GM19397 (cell line): ENCODE data around the gene PRRX1.

Source experiments
- ATAC-seq: cut with Tn5 transposase; IDR thresholded peaks from one replicate; pipeline ENCODE4 v1.9.1; 2021; ENCODE audit warnings: mild to moderate bottlenecking, moderate library complexity; ENCODE audit not compliant: unreplicated experiment

The PRRX1 gene

DNA sequence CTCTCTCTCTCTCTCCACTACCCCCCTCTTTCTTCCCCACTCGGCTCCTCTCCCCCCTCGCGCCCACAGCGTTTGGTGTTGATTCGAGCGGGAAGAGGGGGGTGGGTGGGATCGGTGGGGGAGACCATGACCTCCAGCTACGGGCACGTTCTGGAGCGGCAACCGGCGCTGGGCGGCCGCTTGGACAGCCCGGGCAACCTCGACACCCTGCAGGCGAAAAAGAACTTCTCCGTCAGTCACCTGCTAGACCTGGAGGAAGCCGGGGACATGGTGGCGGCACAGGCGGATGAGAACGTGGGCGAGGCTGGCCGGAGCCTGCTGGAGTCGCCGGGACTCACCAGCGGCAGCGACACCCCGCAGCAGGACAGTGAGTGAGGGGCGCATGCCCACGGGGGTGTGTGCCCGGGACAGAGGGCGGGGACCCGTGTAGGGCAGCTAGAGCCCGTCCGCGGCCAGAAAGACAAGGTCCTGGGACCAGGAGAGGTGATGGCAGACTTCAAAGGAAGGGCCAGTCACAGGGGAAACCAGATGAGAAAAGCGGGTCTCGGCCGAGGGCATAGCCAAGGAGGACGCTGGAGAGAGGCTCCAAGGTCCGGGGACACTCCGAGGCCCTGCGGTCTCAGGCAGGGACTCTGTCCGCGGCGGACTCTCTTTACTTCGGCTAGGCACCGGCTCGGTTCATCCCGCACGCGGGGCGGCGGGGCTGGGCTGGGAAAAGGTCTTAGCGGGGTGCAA lies at the start of gene PRRX1:
TSS of gene PRRX1 (plus strand) at position 39 of the 735 bp plus-strand sequence. CDS start at position 127, 88 bp downstream.
- ATAC-seq, result no peak

DNA sequence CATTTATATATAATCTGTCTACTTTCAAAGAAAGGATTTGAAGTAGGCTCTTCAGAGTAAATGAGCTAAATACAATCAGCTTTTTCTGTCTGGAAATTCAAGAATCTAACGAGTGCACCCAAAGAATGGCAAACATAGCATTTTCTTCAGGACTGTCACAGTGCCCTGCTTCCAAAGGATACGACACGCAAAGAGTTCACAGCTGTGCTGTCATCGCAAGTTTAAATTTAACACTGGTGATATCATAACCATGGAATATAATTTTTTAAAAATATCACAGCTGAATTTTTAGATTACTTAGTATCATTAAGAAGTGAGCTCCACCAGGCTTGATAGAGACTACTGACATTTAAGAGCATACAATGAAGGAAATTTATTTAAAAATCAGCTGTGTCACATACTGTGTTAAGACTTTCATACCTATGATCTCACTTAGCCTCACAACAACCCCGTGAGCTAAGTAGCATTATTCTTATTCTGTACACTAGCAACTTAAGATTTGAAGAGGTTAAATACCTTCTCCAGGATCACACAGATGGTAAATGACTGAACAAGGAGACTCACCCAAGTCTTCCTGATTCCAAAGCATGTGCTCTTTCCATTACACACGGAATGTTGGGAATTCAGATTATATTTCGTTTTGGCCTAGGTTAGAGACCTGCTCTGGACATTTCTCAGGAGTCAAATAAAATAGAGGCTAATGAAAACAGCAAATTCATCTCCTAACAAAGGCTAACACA lies 46.2 kb upstream of the PRRX1 start:
- no peak for ATAC-seq

DNA sequence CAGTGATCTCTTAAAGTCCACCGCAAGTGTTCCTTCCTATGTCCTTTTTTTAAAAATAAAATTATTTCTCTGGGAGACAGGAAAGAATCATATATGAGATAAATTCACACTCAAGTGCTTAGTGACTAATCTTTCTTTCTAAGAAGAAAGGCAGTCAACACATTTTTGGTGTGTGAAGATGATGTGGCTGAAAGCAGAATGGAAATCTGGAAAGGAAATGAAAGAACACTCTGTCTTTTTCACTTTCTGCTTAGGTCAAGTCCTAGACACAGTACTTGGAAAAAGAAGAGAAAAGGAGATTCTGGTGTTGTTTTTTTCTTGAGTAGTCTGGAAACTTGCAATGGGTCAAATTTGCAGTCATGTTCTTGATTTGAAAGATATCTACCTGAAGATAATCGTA lies 45.5 kb upstream of the PRRX1 start:
- ATAC-seq, result no peak

DNA sequence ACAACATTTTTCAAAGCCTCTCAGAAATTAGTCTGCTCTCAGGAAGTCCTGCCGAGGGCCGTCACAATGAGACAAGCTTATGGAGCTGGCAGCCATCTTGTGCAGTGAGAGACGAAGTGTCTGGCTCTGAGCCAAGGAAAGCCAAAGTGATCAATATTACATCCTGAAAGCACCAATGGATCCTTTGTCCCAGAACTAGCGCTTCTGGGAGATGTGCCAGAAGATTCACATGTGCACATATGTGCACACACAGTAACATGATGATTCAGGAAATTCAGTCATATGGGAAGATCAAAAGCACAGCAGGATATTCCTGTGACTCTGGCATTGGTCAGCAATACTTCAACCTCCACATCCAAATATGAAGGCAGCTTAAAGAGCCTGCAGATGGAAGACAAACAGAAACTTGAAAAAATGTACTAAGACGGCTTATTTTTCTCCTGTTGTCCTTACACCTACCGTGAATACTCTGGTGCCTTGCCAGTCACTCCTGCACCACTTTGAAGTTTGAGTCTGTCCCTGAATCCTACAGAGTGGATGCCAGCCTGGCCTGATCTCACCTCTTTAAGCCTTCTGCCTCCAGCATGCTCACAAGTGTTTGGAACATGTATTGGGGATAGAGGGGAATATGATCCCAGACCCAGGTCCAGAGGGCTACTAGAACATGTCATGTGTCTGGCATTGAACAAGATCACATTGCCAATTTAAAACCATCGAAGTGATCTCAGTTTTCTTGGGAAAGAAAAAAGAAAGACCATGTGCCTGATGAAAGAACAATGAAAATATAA lies 44.5 kb upstream of the PRRX1 start:
- ATAC-seq, result no peak

DNA sequence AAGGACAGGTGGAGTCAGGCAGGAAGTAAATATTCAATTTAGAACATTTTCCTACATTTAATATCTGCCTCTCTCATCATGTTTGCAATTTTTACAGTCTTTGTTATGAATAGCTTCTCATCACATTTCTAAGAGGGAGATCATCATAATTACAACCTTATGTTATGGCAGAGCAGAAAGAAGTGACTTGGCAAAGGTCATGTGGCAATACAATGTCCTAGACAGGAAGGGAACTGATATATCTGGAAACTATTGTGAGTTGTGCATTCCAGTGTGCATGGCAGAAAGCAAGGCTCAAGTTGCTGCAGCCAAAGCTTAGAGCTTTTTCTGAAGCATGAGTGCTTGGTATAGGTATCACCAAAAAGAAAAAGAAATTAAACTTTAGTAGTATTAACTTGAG lies 43.8 kb upstream of the PRRX1 start:
- ATAC-seq, result no peak

DNA sequence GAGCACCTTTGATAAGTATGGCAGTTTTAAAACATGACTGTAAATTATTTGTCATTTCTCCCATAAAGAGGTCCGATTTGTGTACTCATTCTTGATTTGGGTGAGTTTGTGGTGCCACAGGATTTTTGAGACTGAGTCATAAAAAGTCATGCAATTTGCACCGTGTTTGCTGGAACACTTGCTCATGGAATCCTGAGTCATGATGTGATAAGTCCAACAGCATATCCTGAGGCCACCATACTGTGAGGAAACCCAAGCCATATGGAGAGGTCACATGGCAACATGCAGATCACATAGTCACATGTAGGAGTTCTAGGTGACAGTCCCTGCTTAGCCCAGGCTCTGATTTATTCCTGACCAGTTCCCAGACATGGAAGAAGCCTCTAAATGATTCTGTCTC lies 40.8 kb upstream of the PRRX1 start:
- ATAC-seq, result no peak

DNA sequence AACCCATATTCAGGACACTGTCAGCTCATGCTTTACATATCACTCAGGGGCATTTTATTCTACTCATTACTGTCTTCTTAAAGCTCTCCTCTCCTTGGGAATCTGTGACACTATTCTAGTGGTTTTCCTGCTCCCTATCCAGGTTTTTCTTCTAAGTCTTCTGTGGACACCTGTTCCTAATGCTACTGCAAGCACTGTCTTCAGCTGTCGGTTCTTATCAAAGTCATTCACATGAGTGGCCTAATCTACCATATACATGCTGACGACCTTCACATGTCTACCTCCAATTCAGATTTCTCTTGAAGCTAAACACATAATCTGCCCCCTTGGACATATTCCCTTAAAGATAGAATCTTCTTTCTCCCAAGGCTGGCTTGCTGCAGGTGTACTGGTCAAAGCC lies 39.8 kb upstream of the PRRX1 start:
- ATAC-seq, result no peak

DNA sequence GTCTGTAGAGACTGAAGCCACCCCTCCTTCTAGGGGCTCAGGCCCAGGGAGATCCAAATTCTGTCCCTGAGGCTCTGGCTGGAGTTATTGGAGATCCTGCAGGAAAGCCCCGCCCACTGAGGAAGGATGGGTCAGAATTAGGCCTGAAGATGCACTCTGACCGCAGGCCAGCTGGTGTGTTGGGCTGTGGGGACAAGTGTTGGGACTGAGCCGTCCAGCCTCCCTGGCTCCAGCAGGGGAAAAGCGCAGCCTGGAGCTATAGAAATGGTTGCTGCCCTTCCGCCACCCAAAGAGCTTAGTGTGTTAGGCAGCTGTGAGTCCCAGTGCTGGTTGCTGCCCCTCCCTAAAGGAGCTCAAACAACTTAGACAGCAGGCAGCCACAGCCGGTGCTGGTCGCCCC lies 33.0 kb upstream of the PRRX1 start:
- no peak for ATAC-seq

DNA sequence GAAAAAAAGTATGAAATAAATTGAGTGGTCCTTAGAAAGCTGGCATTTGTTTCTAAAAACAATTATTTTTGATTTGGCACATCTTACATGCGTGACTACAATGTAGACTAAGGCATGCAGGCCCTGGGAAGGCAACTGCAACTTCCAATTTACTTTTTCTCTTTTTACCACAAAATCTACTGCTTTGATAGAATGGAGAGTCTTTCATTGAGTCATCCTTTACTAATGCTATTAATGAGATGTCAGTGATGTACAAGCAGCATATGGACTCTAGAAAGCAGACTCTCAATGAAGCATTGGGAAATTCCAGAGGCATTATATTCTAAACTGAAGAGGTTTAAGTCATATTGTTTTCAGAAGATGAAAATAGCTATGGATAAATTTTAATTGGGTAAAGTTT lies 29.6 kb upstream of the PRRX1 start:
- ATAC-seq, result no peak

DNA sequence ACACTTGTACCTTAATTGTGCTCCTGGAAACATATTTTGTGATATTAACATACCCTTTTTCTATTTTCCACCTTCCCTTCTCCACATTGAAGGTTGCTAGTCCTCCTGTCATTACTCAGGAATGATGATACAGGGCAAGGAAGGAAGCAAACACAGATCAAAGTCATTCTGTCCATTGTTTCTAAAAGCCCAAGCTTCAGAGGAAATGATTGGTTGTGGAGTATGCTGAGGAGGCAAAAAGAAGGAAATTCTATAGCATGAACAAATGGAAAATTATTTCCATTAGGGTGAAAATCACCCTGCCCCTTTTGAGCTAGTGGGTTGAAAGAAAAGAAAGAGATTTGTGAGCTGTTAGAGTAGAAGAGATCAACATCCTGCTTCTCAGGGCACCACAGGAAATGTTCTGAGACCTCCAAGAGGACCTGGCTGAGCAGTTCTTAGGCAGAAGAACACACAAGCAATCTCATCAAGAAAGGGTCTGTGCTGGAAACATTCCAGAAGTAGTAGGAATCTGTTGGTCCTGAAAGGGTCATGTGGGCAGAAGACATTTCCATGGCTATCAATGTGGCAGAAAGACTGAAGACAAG lies 29.0 kb upstream of the PRRX1 start:
- no peak for ATAC-seq

DNA sequence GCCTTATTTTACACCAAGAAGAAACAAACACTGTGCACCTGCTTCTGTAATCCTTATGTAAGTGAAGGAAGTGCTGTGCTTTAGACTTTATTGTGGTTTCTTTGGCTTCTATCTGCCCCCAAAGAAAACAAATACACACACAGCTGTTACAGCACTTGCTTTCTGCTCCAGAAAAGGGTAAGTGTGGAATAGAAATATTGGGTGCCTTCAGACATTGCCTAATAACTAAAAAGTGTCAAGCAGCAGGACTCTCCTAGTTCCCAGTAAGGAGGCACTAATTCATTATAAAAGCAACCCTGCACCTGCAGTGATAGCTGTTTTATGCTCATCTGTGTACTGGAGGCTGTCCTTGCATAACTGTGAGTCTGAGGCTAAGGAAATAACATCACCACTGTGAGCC lies 23.4 kb upstream of the PRRX1 start:
- no peak for ATAC-seq

DNA sequence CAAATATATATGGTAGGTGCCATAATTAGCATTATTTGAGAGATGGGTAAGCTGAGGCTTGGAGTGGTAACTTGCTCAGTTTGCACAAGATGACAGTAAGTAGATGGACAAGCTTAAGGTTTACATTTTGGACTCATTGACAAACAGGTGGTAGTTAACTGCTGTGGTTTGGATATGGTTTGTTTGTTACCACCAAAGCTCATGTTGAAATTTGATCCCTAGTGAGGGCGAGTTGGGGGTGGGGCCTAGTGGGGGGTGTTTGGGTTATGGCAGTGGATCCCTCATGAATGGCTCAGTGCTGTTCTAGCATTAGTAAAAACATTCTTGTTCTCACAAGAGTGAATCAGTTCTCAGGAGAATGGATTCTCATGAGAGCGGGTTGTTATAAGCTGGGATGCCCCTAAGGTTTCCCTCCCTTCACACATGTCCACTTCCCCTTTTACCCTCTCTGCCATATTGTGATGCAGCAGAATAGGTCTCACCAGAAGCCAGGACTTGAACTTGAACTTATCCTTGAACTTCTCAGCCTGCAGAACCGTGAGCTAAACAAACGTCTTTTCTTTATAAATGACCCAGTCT lies 6.6 kb upstream of the PRRX1 start:
- ATAC-seq, result no peak

DNA sequence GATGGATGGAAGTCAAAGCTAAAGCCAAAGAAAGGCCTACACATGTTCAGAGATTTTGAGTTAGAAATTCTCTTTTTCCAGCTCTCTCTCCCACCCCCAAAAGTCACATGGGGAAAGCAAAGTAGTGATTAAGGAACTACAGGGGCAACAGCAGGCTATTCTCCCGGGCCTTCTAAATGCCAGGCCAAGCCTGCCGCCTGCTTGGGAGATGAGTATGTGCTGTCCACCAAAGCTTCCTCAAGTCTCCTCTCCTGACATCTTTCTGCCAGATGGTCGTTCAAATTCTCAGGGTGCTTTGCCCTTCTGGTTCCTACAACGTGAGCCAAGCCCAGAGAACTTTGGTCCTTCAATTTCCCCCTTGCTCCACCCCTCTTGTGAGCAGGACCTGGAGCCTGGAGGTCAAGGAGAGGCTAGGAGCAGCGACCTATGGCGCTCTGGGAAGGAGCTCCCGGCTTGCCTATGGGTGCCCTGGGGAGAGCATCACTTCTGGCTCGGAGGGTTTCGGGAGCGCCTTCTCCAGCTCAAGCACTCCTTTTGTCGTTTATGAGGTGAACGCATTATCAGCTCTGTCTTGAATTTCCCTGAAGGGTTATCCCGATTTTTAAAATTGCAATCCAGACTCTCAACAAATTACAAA lies 4.4 kb upstream of the PRRX1 start:
- ATAC-seq, result no peak

DNA sequence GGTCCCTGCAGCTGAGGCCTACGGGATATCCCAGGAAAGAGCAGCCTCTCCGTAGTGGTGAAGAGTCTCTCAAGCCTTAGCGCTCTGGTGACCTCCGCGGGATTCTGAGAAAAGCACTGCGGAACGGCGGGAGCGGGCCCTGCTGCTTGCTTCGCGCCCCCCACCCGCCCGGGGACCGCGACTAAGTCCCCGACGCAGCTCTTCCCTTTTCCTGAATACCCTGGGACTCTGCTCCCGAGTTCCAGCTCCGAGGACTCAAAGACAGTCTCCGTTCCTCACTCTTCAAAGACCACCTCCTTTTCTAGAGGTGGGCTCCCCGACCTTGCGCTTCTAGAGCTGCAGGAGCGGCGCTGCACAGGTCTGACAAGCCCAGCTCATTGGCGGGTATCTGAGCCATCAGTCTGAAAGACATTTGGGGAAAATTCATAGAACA lies 3.6 kb upstream of the PRRX1 start:
- no peak for ATAC-seq

DNA sequence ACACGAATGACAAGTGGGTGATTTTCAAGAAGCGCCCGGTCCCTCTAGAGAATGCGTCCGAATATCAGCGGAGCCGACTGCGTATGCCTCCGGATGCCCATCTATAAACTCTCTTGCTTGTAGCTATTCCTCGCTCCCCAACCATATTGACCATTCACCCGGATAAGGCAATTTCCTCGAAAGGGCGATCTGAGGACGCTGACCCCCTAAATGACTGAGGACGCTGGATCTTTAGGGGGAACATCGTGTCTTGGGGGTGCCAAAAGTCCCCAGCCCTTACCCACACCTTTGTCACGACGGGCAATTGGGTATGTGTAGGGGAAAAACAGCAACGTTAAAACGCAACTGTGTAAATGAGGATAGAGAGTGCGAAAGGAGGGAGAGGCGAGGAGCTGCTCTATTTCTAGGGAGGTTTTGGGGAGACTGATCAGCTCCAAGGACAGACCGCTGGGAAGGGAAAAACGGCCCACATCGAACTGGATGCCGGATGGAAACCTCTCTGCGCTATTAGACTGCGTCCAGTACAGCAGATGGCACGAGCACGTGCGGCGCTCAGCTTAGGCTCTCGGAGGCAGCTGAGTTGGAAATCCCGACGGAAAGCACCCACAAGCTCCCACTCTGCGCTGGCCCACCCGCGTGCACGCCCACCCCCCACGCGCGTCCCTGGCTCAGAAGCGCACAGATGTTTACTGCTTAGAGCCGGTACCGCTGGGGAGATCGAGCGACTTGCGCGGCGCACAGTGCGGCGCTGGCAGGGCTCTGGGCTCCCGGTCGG lies 2.9 kb upstream of the PRRX1 start:
- ATAC-seq, result no peak

DNA sequence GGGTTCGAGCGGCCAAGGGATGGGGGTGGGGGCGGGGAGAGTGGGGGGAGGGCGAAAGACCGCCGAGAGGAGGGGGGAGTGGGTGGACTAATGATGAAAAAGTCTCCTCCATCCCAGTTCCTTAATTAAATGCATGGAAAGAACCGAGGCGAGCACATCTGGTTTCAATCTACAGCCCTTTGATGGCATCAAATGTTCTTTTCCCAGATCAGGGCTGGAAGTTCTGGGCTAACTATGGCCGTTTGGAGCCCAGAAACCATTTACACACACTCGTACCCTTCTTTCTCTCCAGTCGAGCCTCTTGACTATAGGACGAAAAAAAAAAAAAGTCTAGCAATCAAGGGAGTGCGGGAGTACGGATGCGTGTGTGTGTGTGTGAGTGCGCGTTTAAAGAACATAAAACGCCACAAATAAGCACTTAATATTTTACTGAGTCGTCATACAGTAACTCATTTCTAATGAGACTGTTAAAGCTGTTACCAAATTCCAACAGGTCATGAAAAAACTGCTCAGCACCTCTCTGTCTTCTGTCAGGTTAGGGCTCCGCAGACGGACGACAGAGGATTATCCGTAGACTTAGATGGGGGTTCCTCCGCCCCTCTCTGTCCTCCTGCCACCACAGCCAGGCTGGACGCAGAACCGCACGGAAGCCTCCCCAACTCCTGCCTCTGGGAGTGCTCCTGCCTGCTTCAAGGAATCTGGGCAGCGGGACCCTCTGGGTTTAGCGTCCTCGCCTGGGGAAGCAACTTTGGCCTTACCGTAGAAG lies 2.1 kb upstream of the PRRX1 start:
- ATAC-seq, result no peak

DNA sequence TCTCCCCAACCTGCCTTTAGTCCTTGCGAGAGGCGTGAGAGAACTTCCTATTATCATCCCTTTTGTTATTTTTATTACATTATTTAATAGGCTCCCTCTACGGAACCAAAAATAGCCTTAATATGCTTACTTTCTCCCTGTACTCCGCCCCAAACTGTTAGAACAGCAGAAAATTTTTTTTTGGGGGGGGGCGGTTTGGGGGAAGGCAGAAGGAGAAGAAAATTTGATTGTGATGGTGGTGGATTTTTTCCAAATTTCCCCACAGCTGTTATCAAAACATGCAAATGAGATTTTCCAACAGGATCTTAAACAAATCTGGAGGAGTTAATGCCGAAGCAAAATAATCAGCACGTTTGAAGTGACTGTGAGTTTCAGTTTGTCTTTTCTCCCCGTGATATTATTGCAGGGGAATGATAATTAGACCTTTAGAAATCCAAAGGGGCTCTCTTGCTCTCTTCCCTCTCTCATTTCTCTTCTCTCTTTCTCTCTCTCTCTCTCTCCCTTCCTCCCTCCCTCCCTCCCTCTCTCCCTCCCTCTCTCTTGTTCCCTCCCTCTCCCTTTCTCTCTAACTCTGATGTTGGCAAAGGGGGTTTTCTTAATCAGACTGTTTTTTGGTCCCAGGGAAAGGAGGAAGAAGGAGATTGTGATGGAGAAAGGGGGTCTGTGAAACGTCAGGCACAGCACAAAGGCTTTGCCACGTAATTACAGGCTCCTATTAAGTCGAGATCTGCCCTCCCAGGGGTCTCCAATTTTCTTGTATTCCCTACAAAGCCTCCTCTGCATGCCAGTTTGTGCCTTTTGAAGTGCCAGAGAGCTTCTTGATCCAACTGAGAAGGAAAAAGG lies 1.1 kb upstream of the PRRX1 start:
- ATAC-seq, result no peak
